A172 (cell line): ENCODE results near the gene CCDC8. TPM values are rescaled to one million over a fixed set of nuclear protein-coding genes. Genes with fewer than 3 reads are reported as not detected.
"Not testable (repeated sequence)": the region's sequence is repeated elsewhere in the genome, so short reads cannot be mapped to it uniquely, and the experiment has no call there.

Source experiments
- DNase-seq: peaks from one replicate; pipeline ENCODE4 v3.0.0-alpha.2; 2015; ENCODE audit warnings: low spot score
- total RNA-seq: library from RNA; depleted of rRNA; stranded (reverse); fragments of >200 nt; shearing (Covaris generic); gene quantifications from 2 replicates; pipeline ENCODE4 v1.2.3, GENCODE V29; 2014

CCDC8 gene
- total RNA-seq, 1 experiment from 2014 or later = not detected

GRCh38 chr19:46383171-46383815 lies 30.1 kb downstream of the CCDC8 start:
- DNase-seq = no peak

- DNase-seq = no peak
Observed at GRCh38 chr19:46381756-46382345, 31.5 kb downstream of the CCDC8 start.

GRCh38 chr19:46381346-46381745 lies 32.0 kb downstream of the CCDC8 start:
- no peak for DNase-seq

- no peak for DNase-seq
Observed at GRCh38 chr19:46380690-46381089, 32.7 kb downstream of the CCDC8 start.

GRCh38 chr19:46378268-46378667 lies 35.1 kb downstream of the CCDC8 start:
- peak; percentile 10 for DNase-seq

- no peak for DNase-seq
Observed at GRCh38 chr19:46376241-46377153, 36.9 kb downstream of the CCDC8 start.

GRCh38 chr19:46375476-46376067 lies 37.8 kb downstream of the CCDC8 start:
- DNase-seq = not testable (repeated sequence)

- no peak for DNase-seq
Observed at GRCh38 chr19:46374536-46375475, 38.6 kb downstream of the CCDC8 start.

GRCh38 chr19:46373491-46374359 lies 39.6 kb downstream of the CCDC8 start:
- peak; percentile 84 for DNase-seq

- DNase-seq = peak; percentile 6
Observed at GRCh38 chr19:46372901-46373490, 40.4 kb downstream of the CCDC8 start.

- no peak for DNase-seq
Observed at GRCh38 chr19:46371371-46371901, 41.9 kb downstream of the CCDC8 start.

- DNase-seq = no peak
Observed at GRCh38 chr19:46369817-46370216, 43.5 kb downstream of the CCDC8 start.

GRCh38 chr19:46368116-46368515 lies 45.2 kb downstream of the CCDC8 start:
- DNase-seq = no peak

GRCh38 chr19:46367426-46367825 lies 45.9 kb downstream of the CCDC8 start:
- no peak for DNase-seq

- DNase-seq = no peak
Observed at GRCh38 chr19:46366620-46367292, 46.6 kb downstream of the CCDC8 start.

GRCh38 chr19:46365561-46365960 lies 47.8 kb downstream of the CCDC8 start:
- DNase-seq = no peak

GRCh38 chr19:46364359-46364758 lies 49.0 kb downstream of the CCDC8 start:
- DNase-seq = no peak

- no peak for DNase-seq
Observed at GRCh38 chr19:46361915-46362314, 51.4 kb downstream of the CCDC8 start.
